GM06990 (cell line): ENCODE measurements around the gene GBGT1.

ENCODE experiments used
- DNase-seq: peaks from one replicate; pipeline ENCODE4 v3.0.0-alpha.2; 2011; ENCODE audit not compliant: insufficient read length; ENCODE audit errors: extremely low read depth
- H3K27me3 ChIP-seq: replicated peaks from 2 replicates; pipeline ENCODE4 v1.6.0; 2011; ENCODE audit warnings: low read length; ENCODE audit not compliant: control insufficient read depth, insufficient read depth
- H3K36me3 ChIP-seq: 2 replicates; pipeline ENCODE4 v1.5.1; 2011; ENCODE audit warnings: low read length; ENCODE audit not compliant: control insufficient read depth, insufficient read depth
- H3K4me3 ChIP-seq: replicated peaks from 2 replicates; pipeline ENCODE4 v1.5.1; 2011; ENCODE audit warnings: low read depth, mild to moderate bottlenecking, control low read depth, low read length
- TF ChIP-seq, protein P1 (sequence below): IDR thresholded peaks from 2 replicates; pipeline ENCODE4 v1.5.1; 2011; ENCODE audit warnings: low read length, control low read depth, mild to moderate bottlenecking, inconsistent platforms; ENCODE audit not compliant: insufficient read depth, poor library complexity, severe bottlenecking

The GBGT1 gene

GRCh38 chr9:133184971-133185370, 21.3 kb upstream of the GBGT1 start:
- TF ChIP-seq, protein P1, sequence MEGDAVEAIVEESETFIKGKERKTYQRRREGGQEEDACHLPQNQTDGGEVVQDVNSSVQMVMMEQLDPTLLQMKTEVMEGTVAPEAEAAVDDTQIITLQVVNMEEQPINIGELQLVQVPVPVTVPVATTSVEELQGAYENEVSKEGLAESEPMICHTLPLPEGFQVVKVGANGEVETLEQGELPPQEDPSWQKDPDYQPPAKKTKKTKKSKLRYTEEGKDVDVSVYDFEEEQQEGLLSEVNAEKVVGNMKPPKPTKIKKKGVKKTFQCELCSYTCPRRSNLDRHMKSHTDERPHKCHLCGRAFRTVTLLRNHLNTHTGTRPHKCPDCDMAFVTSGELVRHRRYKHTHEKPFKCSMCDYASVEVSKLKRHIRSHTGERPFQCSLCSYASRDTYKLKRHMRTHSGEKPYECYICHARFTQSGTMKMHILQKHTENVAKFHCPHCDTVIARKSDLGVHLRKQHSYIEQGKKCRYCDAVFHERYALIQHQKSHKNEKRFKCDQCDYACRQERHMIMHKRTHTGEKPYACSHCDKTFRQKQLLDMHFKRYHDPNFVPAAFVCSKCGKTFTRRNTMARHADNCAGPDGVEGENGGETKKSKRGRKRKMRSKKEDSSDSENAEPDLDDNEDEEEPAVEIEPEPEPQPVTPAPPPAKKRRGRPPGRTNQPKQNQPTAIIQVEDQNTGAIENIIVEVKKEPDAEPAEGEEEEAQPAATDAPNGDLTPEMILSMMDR = peak; percentile 44
- no peak overlapping the region for H3K4me3 ChIP-seq
- DNase-seq = no peak
- H3K27me3 ChIP-seq = no peaks in the 10 kb centered on the region; the same call in none of the 2 replicates
- no peaks in the 10 kb centered on the region for H3K36me3 ChIP-seq

GRCh38 chr9:133182151-133182550, 18.4 kb upstream of the GBGT1 start:
- no peak for DNase-seq
- TF ChIP-seq, protein P1 = no peak
- Histone ChIP-seq H3K36me3 (no peaks in the 10 kb centered on the region), H3K4me3 (no peak overlapping the region), H3K27me3 (no peaks in the 10 kb centered on the region; the same call in 1 of the 2 replicates)

DNA sequence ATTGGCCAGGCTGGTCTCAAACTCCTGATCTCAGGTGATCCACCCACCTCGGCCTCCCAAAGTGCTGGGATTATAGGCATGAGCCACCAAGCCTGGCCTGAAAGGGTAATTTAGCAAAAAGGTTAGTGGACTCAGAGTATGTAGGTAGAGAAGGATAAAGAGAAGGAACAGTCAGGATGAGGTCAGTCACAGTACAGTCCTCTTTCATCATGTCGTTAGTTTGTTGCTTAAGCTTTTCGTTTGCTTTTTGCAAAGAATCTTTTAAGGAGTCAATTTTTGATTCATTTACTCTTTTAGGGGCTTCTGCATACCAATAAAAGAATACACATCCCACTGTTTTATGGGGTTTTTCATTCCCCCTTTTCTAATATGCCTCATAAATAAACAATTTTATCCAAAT, 17.8 kb upstream of the GBGT1 start:
- H3K27me3 ChIP-seq = no peaks in the 10 kb centered on the region; the same call in 1 of the 2 replicates
- DNase-seq = no peak
- H3K36me3 ChIP-seq = no peaks in the 10 kb centered on the region
- TF ChIP-seq, protein P1 = no peak
- H3K4me3 ChIP-seq = no peak overlapping the region

GRCh38 chr9:133180953-133181352, 17.2 kb upstream of the GBGT1 start:
- TF ChIP-seq, protein P1 = no peak
- H3K27me3 ChIP-seq = no peaks in the 10 kb centered on the region; the same call in 1 of the 2 replicates

DNA sequence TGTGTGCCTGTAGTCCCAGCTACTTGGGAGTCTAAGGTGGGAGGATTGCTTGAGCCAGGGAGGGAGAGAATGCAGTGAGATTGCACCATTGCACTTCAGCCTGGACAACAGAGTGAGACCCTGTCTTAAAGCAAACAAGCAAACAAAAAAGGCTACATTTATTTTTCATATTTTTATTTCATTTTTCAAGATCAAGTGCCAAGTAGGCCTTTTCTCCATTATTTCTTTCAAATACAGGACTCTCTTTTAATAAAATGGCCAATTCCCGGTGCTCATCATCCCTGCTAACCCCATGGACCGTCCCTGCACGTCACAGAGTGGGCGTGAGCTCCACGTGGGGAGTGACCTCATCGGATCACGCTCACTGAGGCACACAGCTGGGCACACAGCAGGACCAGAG, 9.3 kb upstream of the GBGT1 start:
- Histone ChIP-seq H3K27me3 (peaks cover 4% of the 10 kb centered on the region; the same call in 1 of the 2 replicates), H3K4me3 (no peak overlapping the region), H3K36me3 (no peaks in the 10 kb centered on the region)
- DNase-seq = no peak
- TF ChIP-seq, protein P1 = no peak

More at GRCh38 chr9:133180953-133181352, 17.2 kb upstream of the GBGT1 start:
- no peak for DNase-seq
- H3K4me3 ChIP-seq = no peak overlapping the region
- H3K36me3 ChIP-seq = no peaks in the 10 kb centered on the region

DNA sequence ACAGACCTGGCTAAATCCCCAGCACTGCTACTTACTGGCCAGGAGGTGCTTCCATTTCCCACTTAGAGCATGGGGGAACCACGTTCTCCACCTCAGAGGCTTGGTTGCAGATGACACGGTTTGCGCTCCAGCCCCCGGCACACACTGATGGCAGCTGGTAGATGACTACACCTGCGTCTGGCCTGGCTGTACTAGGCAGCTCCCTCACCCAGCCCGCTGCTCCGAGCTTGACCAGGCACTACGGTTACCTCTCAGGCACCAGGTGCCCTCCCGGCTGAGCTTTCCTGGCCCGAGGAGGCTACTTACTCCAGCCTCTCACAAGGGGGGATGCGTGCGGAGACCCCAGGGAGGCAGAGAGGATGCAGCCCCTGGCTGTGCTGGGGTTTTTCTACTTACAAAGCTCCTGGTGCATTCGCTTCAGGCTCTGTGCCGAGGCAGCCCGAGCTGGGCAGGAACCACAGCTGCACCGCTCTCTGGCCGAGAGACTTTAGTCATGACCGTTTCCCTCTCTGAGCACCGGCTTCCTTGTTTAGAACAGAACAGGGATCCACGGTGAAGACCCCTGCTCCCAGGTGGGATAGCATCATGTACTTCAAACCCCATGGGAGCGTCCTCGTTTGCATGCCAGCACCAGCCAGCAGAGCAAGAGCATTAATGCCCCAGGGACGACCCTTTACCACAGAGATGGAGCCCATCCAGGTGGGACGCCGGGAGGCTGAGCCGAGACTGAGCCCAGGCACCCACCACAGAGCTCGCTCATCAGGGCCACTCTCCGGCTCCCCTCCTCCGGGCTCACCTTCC, 7.6 kb upstream of the GBGT1 start:
- H3K36me3 ChIP-seq = no peaks in the 10 kb centered on the region
- H3K4me3 ChIP-seq = no peak overlapping the region
- DNase-seq = no peak
- TF ChIP-seq, protein P1 = no peak
- peaks cover 4% of the 10 kb centered on the region; the same call in 1 of the 2 replicates for H3K27me3 ChIP-seq
